ENCODE data around the gene CETN3.

GRCh38 chr5:90378752-90379151, 30.8 kb downstream of the CETN3 start:
- TF ChIP-seq EZH2phosphoT487 (IDR thresholded peaks at IDR 0.05; ENCODE audit: insufficient read depth, low read depth) (no peak), EZH2 (IDR thresholded peaks at IDR 0.05; ENCODE audit: insufficient read depth, poor library complexity, severe bottlenecking) (no peak)
